Gastroesophageal sphincter (tissue), 3 donors: ENCODE measurements around the gene COL15A1.

Experiments used
- CTCF ChIP-seq, 4 experiments: fragments of 200-600 bp in 2 of 4; fragments of 450-650 bp in 2 of 4; sonication (generic) in 1 of 4; IDR thresholded peaks; one replicate each; pipeline ENCODE4 v1.5.1; 2017 to 2019; ENCODE audit warnings: antibody characterized with exemption in 4 of 4, mild to moderate bottlenecking in 2 of 4, moderate library complexity in 2 of 4
- POLR2A ChIP-seq, 2 donors: fragments of 450-650 bp; IDR thresholded peaks; one replicate each; pipeline ENCODE4 v1.6.1; 2017; ENCODE audit warnings: antibody characterized with exemption in 2 of 2, mild to moderate bottlenecking in 2 of 2, moderate library complexity in 1 of 2
- POLR2AphosphoS5 ChIP-seq: sonication (generic); formaldehyde crosslinking; IDR thresholded peaks from one replicate; pipeline ENCODE4 v1.6.1; 2017; ENCODE audit warnings: antibody characterized with exemption

- TF ChIP-seq POLR2AphosphoS5 (no peak), CTCF (IDR thresholded peaks at IDR 0.05) (no peak), POLR2A (IDR thresholded peaks at IDR 0.05) (no peak)
Measured at GRCh38 chr9:99031319-99031718, 87.6 kb downstream of the COL15A1 start.
